Measurements from ENCODE around the gene B3GNT8.
"Not testable (repeated sequence)": the region's sequence is repeated elsewhere in the genome, so short reads cannot be mapped to it uniquely, and the experiment has no call there.

The B3GNT8 gene

DNA sequence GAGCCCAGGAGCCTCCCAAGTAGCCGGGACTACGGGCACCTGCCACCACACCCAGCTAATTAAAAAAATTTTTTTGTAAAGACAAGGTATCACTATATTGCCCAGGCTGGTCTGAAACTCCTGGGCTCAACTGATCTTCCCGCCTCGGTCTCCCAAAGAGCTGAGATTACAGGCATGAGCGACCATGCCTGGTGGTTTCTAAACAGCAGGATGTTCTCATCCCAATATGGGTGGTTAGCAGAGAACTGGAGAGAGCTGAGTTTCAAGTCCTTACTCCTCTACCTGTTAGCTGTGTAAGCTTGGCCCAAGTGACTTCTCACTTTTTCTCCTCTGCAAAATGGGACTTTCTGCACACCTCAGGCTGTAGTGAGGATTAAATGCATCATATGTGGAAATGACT, 42.8 kb downstream of the B3GNT8 start:
- DNase-seq, result no peak

DNA sequence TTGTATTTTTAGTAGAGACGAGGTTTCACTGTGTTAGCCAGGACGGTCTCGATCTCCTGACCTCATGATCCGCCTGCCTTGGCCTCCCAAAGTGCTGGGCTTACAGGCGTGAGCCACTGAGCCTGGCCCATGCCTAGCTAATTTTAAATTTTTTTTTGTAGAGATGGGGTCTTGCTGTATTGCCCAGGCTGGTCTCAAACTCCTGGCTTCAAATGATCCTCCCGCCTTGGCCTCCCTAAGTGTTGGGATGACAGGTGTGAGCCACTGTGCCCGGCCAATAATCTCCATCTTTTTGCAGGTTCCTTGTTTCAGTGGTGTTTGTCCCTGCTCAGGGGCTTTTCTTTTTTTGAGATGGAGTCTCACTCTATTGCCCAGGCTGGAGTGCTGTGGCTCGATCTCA, 45.6 kb downstream of the B3GNT8 start:
- not testable (repeated sequence) for DNase-seq

DNA sequence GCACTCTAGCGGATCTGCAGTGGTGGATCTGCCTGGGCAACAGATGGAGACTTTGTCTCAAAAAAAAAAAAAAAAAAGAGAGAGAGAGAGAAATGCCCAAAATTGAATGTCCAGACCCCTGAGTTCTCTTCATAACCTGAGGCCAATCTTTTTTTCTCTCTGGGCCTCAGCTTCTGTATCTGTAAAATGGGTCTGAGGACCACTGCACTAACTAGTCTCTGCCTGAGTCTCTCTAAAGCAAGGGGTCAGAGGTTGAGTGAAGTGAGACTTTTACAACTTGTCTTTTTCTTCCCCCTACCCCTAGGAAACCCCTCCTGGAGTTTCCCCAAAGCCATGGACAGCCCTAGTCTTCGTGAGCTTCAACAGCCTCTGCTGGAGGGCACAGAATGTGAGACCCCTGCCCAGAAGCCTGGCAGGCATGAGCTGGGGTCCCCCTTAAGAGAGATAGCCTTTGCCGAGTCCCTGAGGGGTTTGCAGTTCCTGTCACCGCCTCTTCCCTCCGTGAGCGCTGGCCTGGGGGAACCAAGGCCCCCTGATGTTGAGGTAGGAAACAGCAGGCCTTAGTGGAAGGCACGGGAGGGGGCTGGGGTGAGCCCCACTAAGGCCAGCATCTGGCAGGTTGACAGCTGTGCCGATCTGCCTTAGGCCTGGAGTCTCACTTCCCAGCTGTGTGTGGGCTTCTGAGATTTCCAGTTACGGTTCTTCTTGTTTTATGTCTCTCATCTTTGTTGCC, 49.0 kb downstream of the B3GNT8 start:
- no peak for DNase-seq

DNA sequence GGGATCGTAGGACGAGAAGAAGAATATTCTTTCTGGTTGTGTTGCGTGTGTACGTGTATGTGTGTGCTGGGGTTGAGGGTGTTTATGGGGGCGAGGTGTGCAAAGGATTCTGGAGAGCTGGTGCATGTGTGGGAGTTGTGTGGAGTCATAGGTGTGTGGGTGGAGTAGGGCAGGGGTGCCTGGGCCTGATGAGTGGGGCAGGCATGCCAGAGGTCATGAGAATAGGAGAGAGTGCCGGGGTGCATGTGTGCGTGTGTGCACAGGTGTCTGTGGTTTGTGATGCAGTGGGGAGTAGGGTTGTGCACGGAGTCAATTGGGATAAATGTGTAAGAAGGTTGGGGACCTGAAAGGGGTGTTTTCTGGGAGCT, 50.2 kb downstream of the B3GNT8 start:
- no peak for DNase-seq

DNA sequence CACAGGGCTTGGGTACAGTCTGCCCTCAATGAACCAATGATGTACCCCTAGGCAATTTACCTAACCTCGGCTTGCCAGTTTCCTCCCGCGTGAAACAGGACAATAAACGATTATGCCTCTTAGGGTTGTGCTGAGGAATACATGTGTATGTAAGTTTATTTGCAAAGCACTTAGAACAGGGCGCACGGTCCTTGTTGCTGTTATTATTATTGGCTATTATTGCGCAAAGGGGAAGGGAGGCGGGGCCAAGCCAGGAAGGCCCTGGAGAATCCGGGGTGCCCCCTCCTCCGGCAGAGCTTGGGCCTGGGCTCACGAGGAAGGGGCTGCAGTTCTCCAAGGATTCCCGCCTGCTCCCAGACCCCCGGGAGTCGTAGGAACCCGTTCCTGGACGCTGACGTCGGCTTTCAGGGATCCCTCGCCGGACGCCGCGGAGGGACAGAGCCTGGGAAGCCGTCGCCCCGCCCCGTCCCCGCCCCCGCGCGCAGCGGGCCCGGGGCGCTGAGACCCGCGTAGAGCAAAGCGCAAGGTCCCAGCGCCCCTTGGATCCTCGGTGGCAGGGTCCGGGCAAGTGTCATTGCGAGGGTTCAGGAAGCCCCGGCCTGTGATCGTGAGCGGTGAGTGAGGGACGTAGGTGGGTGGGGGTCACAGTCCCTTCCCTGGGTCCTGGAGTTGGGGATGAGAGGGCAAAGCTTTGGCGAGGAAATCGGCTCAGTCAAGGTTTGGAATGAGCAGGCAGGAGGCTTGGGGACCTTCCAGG, 50.8 kb downstream of the B3GNT8 start, which contains the start of gene TMEM91:
Gene TMEM91 (plus strand): TSS at position 293 of the 757 bp plus-strand sequence. CDS start 1,777 bp downstream, outside the sequence.
- DNase-seq, result no peak
